Right ventricle myocardium superior (tissue), 1 donor: Measurements from ENCODE around the gene RNF6. TPM values are rescaled to one million over a fixed set of nuclear protein-coding genes. Genes with fewer than 3 reads are reported as not detected.

Experiments used
- ATAC-seq: fragments of 200-7000 bp; cut with Tn5 transposase; one replicate; pipeline ENCODE4 v1.9.1; 2020; ENCODE audit warnings: mild to moderate bottlenecking; ENCODE audit not compliant: poor library complexity
- DNase-seq: peaks from one replicate; pipeline ENCODE4 v3.0.0-alpha.2; 2020
- intact Hi-C: fragments of 100-400 bp; cut with DNase I; formaldehyde crosslinking; loops from one replicate; pipeline ENCODE4 v1.11.2; 2022
- total RNA-seq: library from RNA; stranded (reverse); fragmentation: NEBNext Ultra II Directional; extraction: Animal tissue kit (Norgen Biotek cat#: 25700); gene quantifications from one replicate; pipeline ENCODE4 v1.2.1, GENCODE V29; 2021
- donor health status: DM: no; HTN: yes; CAD: no; lungs with severe emphysema.

RNF6 gene
- total RNA-seq, 1 donor from 2014 or later = 18.3 TPM

- intact Hi-C loops = loop anchor here (2.0 to 10.0 kb wide), 2 partner anchors 311 to 509 kb away; no protein-coding TSS in a partner anchor
- no peak for DNase-seq
- peak; percentile 38 for ATAC-seq
Observed at GRCh38 chr13:26185720-26186117, 36.4 kb downstream of the RNF6 start.

- ATAC-seq (peak; percentile 60), DNase-seq (peak; percentile 57)
- intact Hi-C loops = loop anchor here (2.0 to 10.0 kb wide), 2 partner anchors 312 to 510 kb away; no protein-coding TSS in a partner anchor
Observed at GRCh38 chr13:26184791-26185250, 37.3 kb downstream of the RNF6 start.

- intact Hi-C loops = loop anchor here (10.0 kb wide), 1 partner anchor 511 kb away; no protein-coding TSS in a partner anchor
- no peak for DNase-seq
- no peak for ATAC-seq
Observed at GRCh38 chr13:26183416-26183815, 38.7 kb downstream of the RNF6 start.

GRCh38 chr13:26179344-26179743 lies 42.8 kb downstream of the RNF6 start:
- peak; percentile 81 for ATAC-seq
- no peak for DNase-seq
- intact Hi-C loops = no loop called here

GRCh38 chr13:26168835-26169234 lies 53.3 kb downstream of the RNF6 start:
- no peak for DNase-seq
- ATAC-seq = no peak
- intact Hi-C loops = no loop called here

- DNase-seq (no peak), ATAC-seq (no peak)
- intact Hi-C loops = no loop called here
Observed at GRCh38 chr13:26168237-26168814, 53.8 kb downstream of the RNF6 start.

GRCh38 chr13:26163812-26164211 lies 58.3 kb downstream of the RNF6 start:
- intact Hi-C loops = no loop called here
- no peak for ATAC-seq
- DNase-seq = no peak

Other genes starting within 250 kb of the RNF6 start
- gene SHISA2, start 170.3 kb downstream of the RNF6 start, total RNA-seq = 0.11 TPM
- gene CDK8, start 31.8 kb upstream of the RNF6 start, total RNA-seq = 9.7 TPM